Activated T-helper 1 cell treated with anti-CD3 and anti-CD28 coated beads, Interleukin-12 subunit alpha, Interleukin-12 subunit beta, Interleukin-2, Interleukin-4 antibody, amounts not matched to agents 30 ng/mL and 10 ng/mL and 1 ng/mL, durations not matched to agents 14 hours and 24 hours and 36 hours (primary cell): Measurements from ENCODE around the gene NFE2. TPM values are rescaled to one million over a fixed set of nuclear protein-coding genes. Genes with fewer than 3 reads are reported as not detected.

ENCODE experiments used
- DNase-seq: peaks from one replicate; pipeline ENCODE4 v3.0.0; 2021; ENCODE audit warnings: low spot score
- H3K27ac Mint-ChIP-seq: one replicate; pipeline ENCODE4 v1.8.0; 2021; ENCODE audit warnings: mild to moderate bottlenecking, mixed read lengths
- H3K27me3 Mint-ChIP-seq: one replicate; pipeline ENCODE4 v1.8.0; 2022; ENCODE audit warnings: mild to moderate bottlenecking, moderate library complexity, mixed read lengths; ENCODE audit not compliant: insufficient read depth
- H3K36me3 Mint-ChIP-seq: one replicate; pipeline ENCODE4 v1.8.0; 2021; ENCODE audit warnings: low read depth, mixed read lengths
- H3K4me1 Mint-ChIP-seq: one replicate; pipeline ENCODE4 v1.8.0; 2021; ENCODE audit warnings: low read depth, mixed read lengths
- H3K4me3 Mint-ChIP-seq: one replicate; pipeline ENCODE4 v1.8.0; 2021; ENCODE audit warnings: mild to moderate bottlenecking, moderate library complexity, mixed read lengths
- H3K9me3 Mint-ChIP-seq: one replicate; pipeline ENCODE4 v1.8.0; 2021; ENCODE audit warnings: mixed read lengths
- intact Hi-C: fragments of 100-400 bp; cut with micrococcal nuclease; formaldehyde crosslinking; loops from one replicate; pipeline ENCODE4 v1.15.1; 2024
- total RNA-seq: library from RNA; stranded (reverse); gene quantifications from 2 replicates; pipeline ENCODE4 v1.2.3, GENCODE V29; 2022

The NFE2 gene
- total RNA-seq, 1 donor from 2014 or later, result not detected

DNA sequence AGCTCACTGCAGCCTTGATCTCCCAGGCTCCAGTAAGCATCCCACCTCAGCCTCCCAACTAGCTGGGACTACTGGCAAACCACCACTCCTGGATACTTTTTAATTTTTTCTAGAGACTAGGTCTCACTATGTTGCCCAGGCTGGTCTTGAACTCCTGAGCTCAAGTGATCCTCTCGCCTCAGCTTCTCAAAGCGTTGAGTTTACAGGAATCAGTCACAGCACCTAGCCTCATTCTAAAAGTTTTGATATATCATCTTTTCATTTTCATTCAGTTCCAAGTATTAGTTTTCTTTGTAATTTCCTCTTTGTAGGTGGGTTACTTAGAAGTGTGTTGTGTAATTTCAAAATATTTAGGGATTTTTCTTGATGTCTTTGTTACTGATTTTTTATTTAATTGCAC, 30.5 kb downstream of the NFE2 start:
- Mint-ChIP-seq H3K9me3 (no peaks in the 10 kb centered on the region), H3K4me1 (peaks cover 56% of the 10 kb centered on the region), H3K27me3 (no peaks in the 10 kb centered on the region), H3K4me3 (no peak overlapping the region), H3K27ac (peak overlapping the region; percentile 61), H3K36me3 (peaks cover 22% of the 10 kb centered on the region)
- intact Hi-C loops, result no loop called here
- no peak for DNase-seq

- DNase-seq, result no peak
- H3K36me3 Mint-ChIP-seq, result peaks cover 10% of the 10 kb centered on the region
- no peak overlapping the region for H3K27ac Mint-ChIP-seq
- intact Hi-C loops, result no loop called here
- peaks cover 26% of the 10 kb centered on the region for H3K4me1 Mint-ChIP-seq
- H3K9me3 Mint-ChIP-seq, result no peaks in the 10 kb centered on the region
- no peaks in the 10 kb centered on the region for H3K27me3 Mint-ChIP-seq
- H3K4me3 Mint-ChIP-seq, result no peak overlapping the region
Measured at GRCh38 chr12:54266852-54267251, 34.0 kb downstream of the NFE2 start.

GRCh38 chr12:54265364-54265812, 35.4 kb downstream of the NFE2 start:
- Mint-ChIP-seq H3K4me3 (no peak overlapping the region), H3K4me1 (peaks cover 14% of the 10 kb centered on the region), H3K36me3 (peaks cover 11% of the 10 kb centered on the region), H3K9me3 (no peaks in the 10 kb centered on the region), H3K27ac (no peak overlapping the region), H3K27me3 (no peaks in the 10 kb centered on the region)
- intact Hi-C loops, result no loop called here
- no peak for DNase-seq

DNA sequence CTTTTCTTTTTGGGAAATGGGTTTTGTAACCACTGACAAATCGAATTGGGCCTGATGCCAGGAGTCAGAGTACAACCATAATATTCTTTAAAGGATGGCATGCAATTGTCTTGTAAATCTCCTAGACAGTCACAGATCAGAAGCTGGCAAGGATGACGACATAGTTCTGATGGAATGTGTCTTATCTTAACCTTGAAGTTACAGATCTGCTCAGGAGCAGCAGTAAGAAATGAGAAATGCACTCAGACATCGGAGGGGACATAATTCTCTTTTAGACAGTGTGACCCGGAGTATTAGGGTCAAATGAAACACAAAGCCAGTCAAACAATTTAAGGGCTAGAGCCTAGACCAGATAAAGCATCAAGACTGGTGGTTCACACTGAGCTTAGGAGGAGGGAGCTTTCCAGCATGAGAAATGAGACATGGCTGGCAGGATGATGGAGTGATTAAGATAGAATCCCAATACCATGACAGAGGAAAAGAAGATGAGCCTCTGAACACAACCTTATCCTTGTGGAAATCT, 38.4 kb downstream of the NFE2 start:
- Mint-ChIP-seq H3K27ac (no peak overlapping the region), H3K4me3 (no peak overlapping the region), H3K36me3 (peaks cover 11% of the 10 kb centered on the region), H3K27me3 (no peaks in the 10 kb centered on the region), H3K9me3 (no peaks in the 10 kb centered on the region), H3K4me1 (peaks cover 19% of the 10 kb centered on the region)
- intact Hi-C loops, result no loop called here
- no peak for DNase-seq

- no peak for DNase-seq
- peaks cover 19% of the 10 kb centered on the region for H3K4me1 Mint-ChIP-seq
- no peaks in the 10 kb centered on the region for H3K27me3 Mint-ChIP-seq
- no peak overlapping the region for H3K4me3 Mint-ChIP-seq
- H3K27ac Mint-ChIP-seq, result no peak overlapping the region
- H3K9me3 Mint-ChIP-seq, result no peaks in the 10 kb centered on the region
- H3K36me3 Mint-ChIP-seq, result peaks cover 10% of the 10 kb centered on the region
- intact Hi-C loops, result no loop called here
Measured at GRCh38 chr12:54261815-54262402, 38.9 kb downstream of the NFE2 start.

DNA sequence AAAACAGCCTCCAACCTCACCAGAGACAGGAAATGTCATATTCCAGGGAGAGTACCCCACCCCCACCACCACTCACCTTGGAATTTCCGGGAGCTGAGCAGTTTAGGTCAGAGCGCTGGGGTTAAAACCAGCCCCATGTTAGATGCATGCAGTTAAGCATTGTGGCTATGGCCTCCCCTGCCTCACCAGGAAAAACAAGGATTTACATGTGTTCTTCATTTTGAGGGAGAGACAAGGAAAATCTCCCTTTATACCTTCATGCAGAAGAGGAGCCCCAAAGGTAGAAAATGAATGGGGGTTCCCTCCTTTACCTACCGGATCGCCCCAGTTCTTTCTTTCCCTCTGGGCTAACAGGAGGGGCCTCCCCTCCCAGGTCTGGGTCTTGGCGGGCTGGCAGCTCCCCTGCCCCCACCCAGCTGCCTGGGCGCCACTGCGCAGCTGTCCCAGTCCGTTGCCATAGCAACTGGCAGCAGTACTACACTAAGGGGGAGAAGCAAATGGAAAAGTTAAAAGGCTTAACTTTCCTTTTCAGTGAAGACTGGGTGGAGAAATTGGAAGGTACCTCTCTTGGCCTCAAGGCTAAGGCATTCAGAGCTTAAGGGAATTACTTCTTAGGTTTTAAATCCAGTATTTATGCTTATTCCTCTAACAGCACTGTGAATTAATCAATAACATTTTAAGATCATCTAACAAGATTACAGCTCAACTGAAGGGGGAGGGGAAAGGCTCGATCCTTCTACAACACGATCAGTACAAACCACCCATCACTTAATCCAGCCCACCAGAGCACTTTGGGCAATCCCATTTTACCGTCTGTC, 41.4 kb downstream of the NFE2 start:
- no peaks in the 10 kb centered on the region for H3K27me3 Mint-ChIP-seq
- H3K36me3 Mint-ChIP-seq, result peaks cover 18% of the 10 kb centered on the region
- no peaks in the 10 kb centered on the region for H3K9me3 Mint-ChIP-seq
- peak overlapping the region; percentile 56 for H3K4me3 Mint-ChIP-seq
- peak overlapping the region; percentile 68 for H3K27ac Mint-ChIP-seq
- peaks cover 19% of the 10 kb centered on the region for H3K4me1 Mint-ChIP-seq
- intact Hi-C loops, result loop anchor here (1.0 kb wide), 1 partner anchor 20 kb away; no protein-coding TSS in a partner anchor
- DNase-seq, result peak; percentile 19

DNA sequence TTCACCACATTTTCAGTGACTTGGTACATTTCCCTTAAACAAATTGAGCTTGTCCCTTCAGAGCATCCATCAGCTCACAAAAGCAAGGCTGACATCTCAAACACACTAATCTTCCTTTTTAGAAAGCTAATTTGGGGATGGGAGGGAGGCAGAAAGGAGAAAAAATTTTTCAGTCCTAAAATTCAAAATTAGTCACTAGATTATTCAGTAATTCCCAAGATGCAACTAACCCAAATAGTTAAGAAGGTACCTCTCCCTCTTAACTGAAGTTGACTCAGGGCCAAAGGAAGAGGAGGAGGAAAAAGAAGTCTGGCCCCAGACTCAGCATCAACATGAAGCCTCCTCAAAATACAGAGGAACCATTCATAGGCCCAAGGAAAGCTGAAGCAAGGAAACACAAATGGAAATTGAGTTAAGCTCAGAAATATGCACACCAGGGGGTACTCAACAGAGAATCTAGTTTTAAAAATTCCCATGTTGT, 42.6 kb downstream of the NFE2 start:
- Mint-ChIP-seq H3K36me3 (peaks cover 15% of the 10 kb centered on the region), H3K27me3 (no peaks in the 10 kb centered on the region), H3K4me1 (peaks cover 19% of the 10 kb centered on the region), H3K4me3 (no peak overlapping the region), H3K27ac (peak overlapping the region; percentile 47), H3K9me3 (no peaks in the 10 kb centered on the region)
- intact Hi-C loops, result no loop called here
- DNase-seq, result no peak

- peaks cover 19% of the 10 kb centered on the region for H3K4me1 Mint-ChIP-seq
- no peak for DNase-seq
- H3K27ac Mint-ChIP-seq, result peak overlapping the region; percentile 31
- peaks cover 16% of the 10 kb centered on the region for H3K36me3 Mint-ChIP-seq
- H3K9me3 Mint-ChIP-seq, result no peaks in the 10 kb centered on the region
- H3K4me3 Mint-ChIP-seq, result no peak overlapping the region
- no peaks in the 10 kb centered on the region for H3K27me3 Mint-ChIP-seq
- intact Hi-C loops, result no loop called here
Measured at GRCh38 chr12:54257332-54257731, 43.5 kb downstream of the NFE2 start.

DNA sequence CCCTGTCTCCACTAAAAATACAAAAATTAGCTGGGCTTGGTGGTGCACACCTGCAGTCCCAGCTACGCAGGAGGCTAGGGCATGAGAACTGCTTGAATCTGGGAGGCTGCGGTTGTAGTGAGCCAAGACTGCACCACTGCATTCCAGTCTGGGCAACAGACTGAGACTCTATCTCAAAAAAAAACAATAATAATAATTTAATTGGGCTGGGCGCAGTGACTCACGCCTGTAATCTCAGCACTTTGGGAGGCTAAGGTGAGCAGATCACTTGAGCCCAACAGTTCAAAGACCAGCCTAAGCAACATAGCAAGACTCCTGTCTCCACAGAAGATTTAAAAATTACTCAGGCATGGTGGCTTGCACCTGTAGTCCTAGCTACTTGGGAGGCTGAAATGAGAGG, 47.6 kb downstream of the NFE2 start:
- Mint-ChIP-seq H3K36me3 (peaks cover 29% of the 10 kb centered on the region), H3K9me3 (no peaks in the 10 kb centered on the region), H3K27me3 (no peaks in the 10 kb centered on the region), H3K4me1 (peaks cover 6% of the 10 kb centered on the region), H3K4me3 (no peak overlapping the region), H3K27ac (no peak overlapping the region)
- intact Hi-C loops, result no loop called here
- DNase-seq, result no peak

DNA sequence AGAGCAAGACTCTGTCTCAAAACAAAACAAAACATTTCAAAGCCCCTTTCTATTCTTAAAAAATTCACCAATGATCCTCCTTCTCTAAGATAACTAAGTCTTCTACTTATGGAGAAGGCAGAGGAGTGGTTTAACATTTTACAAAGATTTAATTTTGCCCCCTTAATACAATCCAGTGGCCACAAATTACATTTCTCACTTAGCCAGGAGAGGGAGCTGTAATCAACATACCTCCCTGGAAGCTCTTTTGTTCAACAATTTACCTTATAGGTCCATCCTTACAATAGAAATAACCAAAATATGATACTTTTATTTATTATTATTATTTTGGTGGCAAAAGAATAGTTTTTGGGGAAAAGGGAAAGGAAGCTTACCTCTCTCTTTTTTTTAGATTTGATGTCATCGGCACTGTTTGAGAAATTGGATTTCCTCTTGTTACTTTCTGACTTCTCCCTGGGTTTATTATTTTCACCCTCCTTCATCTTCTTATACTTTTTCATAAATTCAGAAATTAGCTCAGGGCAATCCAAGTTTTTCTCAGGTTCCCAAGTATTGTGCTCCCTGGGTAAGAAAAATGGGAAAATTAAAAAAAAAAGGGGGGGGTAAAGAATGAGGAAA, 49.0 kb downstream of the NFE2 start:
- H3K27ac Mint-ChIP-seq, result no peak overlapping the region
- no peak overlapping the region for H3K4me3 Mint-ChIP-seq
- H3K9me3 Mint-ChIP-seq, result no peaks in the 10 kb centered on the region
- DNase-seq, result no peak
- peaks cover 6% of the 10 kb centered on the region for H3K4me1 Mint-ChIP-seq
- intact Hi-C loops, result loop anchor here (1.0 kb wide), 4 partner anchors 27 to 128 kb away; no protein-coding TSS in a partner anchor
- H3K27me3 Mint-ChIP-seq, result no peaks in the 10 kb centered on the region
- peaks cover 34% of the 10 kb centered on the region for H3K36me3 Mint-ChIP-seq

GRCh38 chr12:54249489-54249888, 51.3 kb downstream of the NFE2 start:
- H3K36me3 Mint-ChIP-seq, result peaks cover 34% of the 10 kb centered on the region
- no peaks in the 10 kb centered on the region for H3K27me3 Mint-ChIP-seq
- intact Hi-C loops, result no loop called here
- no peak overlapping the region for H3K27ac Mint-ChIP-seq
- H3K4me1 Mint-ChIP-seq, result peaks cover 6% of the 10 kb centered on the region
- DNase-seq, result no peak
- H3K9me3 Mint-ChIP-seq, result no peaks in the 10 kb centered on the region
- H3K4me3 Mint-ChIP-seq, result no peak overlapping the region

DNA sequence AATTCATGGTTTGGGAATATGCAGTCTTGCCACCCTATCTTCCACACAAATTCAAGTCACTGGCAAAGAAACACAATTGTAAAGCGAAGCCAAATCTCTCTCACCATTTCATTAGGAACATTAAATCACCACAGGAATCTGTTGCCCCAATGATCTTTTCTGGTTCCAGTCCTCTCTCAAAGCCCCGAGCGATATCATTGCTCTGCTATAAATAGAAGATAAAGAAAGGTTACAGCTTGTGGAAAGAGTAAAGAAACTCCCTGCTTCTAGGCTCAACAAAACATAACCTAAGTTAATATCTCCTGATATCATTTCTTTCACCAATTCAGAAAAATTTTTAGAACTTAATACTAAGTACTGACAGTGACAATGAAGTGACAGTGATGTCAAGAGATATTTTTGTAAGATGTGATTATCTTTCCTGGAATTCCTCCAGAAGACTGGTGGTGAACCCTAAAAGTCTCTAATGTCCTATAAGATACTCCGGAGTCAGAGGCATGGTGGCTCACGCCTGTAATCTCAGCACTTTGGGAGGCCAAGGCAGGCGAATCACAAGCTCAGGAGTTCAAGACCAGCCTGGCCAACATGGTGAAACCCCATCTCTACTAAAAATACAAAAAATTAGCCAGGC, 54.7 kb downstream of the NFE2 start:
- H3K27ac Mint-ChIP-seq, result no peak overlapping the region
- no peak overlapping the region for H3K4me3 Mint-ChIP-seq
- intact Hi-C loops, result no loop called here
- H3K27me3 Mint-ChIP-seq, result no peaks in the 10 kb centered on the region
- DNase-seq, result no peak
- H3K36me3 Mint-ChIP-seq, result peaks cover 38% of the 10 kb centered on the region
- no peaks in the 10 kb centered on the region for H3K9me3 Mint-ChIP-seq
- H3K4me1 Mint-ChIP-seq, result peaks cover 14% of the 10 kb centered on the region
